Mammary epithelial cell (primary cell): ENCODE measurements around the gene ITPR2.

Source experiments
- CTCF ChIP-seq, 2 donors: IDR thresholded peaks in 1 of 2; conservative IDR thresholded peaks in 1 of 2; 2 replicates each; pipeline ENCODE4 v1.5.1; 2011 to 2012; ENCODE audit warnings: inconsistent platforms in 2 of 2, low read length in 2 of 2, mild to moderate bottlenecking in 2 of 2, control low read depth in 1 of 2, low read depth in 1 of 2; ENCODE audit not compliant: insufficient read depth in 1 of 2; ENCODE audit errors: extremely low read depth in 1 of 2
- EZH2 ChIP-seq: IDR thresholded peaks from 2 replicates; pipeline ENCODE4 v1.6.1; 2012; ENCODE audit warnings: low read length, inconsistent platforms, borderline replicate concordance

DNA sequence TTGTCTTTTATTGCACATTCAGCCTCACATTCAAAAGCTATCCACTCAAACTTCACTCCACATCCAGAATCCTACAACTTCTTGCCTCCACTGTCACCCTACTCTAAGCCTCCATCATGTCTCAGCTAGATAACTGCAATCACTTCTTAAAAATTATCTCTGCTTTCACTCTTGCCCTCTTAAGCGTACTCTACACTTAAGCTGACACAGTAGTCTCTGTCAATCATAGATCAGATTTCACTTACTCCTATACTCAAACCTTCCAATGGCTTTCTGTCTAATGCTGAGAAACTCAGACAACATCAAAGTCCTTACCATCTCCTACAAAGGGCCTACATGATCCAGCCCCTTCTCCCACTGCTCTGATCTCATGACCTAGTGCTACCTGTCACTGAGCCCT, 304.1 kb downstream of the ITPR2 start:
- TF ChIP-seq CTCF (conservative IDR thresholded peaks at IDR 0.05 in 1 of 2, IDR thresholded peaks at IDR 0.05 in 1 of 2; ENCODE audit: extremely low read depth in 1 of 2, insufficient read depth in 1 of 2, low read depth in 1 of 2, low read length in 2 of 2) (no peak), EZH2 (no peak)
